Germinal center (tissue), 1 donor: ENCODE data around the gene HTR3B.
"Not testable (repeated sequence)": the region's sequence is repeated elsewhere in the genome, so short reads cannot be mapped to it uniquely, and the experiment has no call there.

Source experiments
- DNase-seq: peaks from one replicate; pipeline ENCODE4 v3.0.0; 2012; ENCODE audit warnings: mixed read lengths, low spot score

Gene HTR3B

GRCh38 chr11:113884361-113884836, 20.2 kb upstream of the HTR3B start:
- no peak for DNase-seq

GRCh38 chr11:113885897-113886296, 18.7 kb upstream of the HTR3B start:
- DNase-seq, result no peak

- no peak for DNase-seq
These were observed 15.7 kb upstream of the HTR3B start for GRCh38 chr11:113888848-113889247.

- no peak for DNase-seq
These were observed 10.1 kb upstream of the HTR3B start for GRCh38 chr11:113894421-113894996.

- no peak for DNase-seq
These were observed 9.0 kb upstream of the HTR3B start for GRCh38 chr11:113895367-113896155.

- peak; percentile 42 for DNase-seq
These were observed 8.3 kb upstream of the HTR3B start for GRCh38 chr11:113896156-113896879.

GRCh38 chr11:113901141-113901540, 3.5 kb upstream of the HTR3B start:
- no peak for DNase-seq

- DNase-seq, result no peak
These were observed 1.4 kb downstream of the HTR3B start for GRCh38 chr11:113906038-113906437.

GRCh38 chr11:113906516-113906915, 1.9 kb downstream of the HTR3B start:
- DNase-seq, result no peak

GRCh38 chr11:113907152-113907551, 2.6 kb downstream of the HTR3B start:
- DNase-seq, result no peak

GRCh38 chr11:113907681-113908080, 3.1 kb downstream of the HTR3B start:
- DNase-seq, result no peak

GRCh38 chr11:113908098-113908497, 3.5 kb downstream of the HTR3B start:
- DNase-seq, result no peak

GRCh38 chr11:113911491-113911890, 6.9 kb downstream of the HTR3B start:
- DNase-seq, result not testable (repeated sequence)

GRCh38 chr11:113923572-113923971, 19.0 kb downstream of the HTR3B start:
- no peak for DNase-seq

GRCh38 chr11:113926273-113927197, 21.9 kb downstream of the HTR3B start:
- DNase-seq, result no peak

GRCh38 chr11:113928311-113928710, 23.7 kb downstream of the HTR3B start:
- no peak for DNase-seq

GRCh38 chr11:113932788-113933187, 28.2 kb downstream of the HTR3B start:
- DNase-seq, result no peak

GRCh38 chr11:113934193-113934592, 29.6 kb downstream of the HTR3B start:
- DNase-seq, result not testable (repeated sequence)

- DNase-seq, result no peak
These were observed 30.2 kb downstream of the HTR3B start for GRCh38 chr11:113934761-113935160.

GRCh38 chr11:113935858-113936257, 31.3 kb downstream of the HTR3B start:
- no peak for DNase-seq

GRCh38 chr11:113937918-113938317, 33.3 kb downstream of the HTR3B start:
- DNase-seq, result no peak

GRCh38 chr11:113942256-113942655, 37.7 kb downstream of the HTR3B start:
- no peak for DNase-seq
